Uterus (tissue), 4 donors: ENCODE results near the gene ZNF181. TPM values are rescaled to one million over a fixed set of nuclear protein-coding genes. Genes with fewer than 3 reads are reported as not detected.

Source experiments
- DNase-seq, 2 donors: peaks; one replicate each; pipeline ENCODE4 v3.0.0-alpha.2; 2019 to 2020
- H3K27ac ChIP-seq, 2 donors: fragments of 200-600 bp; sonication (generic); 1 replicate in 1 of 2; 2 replicates in 1 of 2; pipeline ENCODE4 v1.5.1; 2016 to 2018
- H3K27me3 ChIP-seq, 2 donors: fragments of 200-600 bp; sonication (generic); one replicate each; pipeline ENCODE4 v1.5.1; 2018 to 2019; ENCODE audit warnings: control low read depth in 1 of 2
- H3K36me3 ChIP-seq, 2 donors: fragments of 200-600 bp; sonication (generic); one replicate each; pipeline ENCODE4 v1.5.1; 2019; ENCODE audit warnings: control low read depth in 1 of 2
- H3K4me1 ChIP-seq, 2 donors: fragments of 200-600 bp; sonication (generic); one replicate each; pipeline ENCODE4 v1.5.1; 2018 to 2019; ENCODE audit warnings: control low read depth in 1 of 2
- H3K4me3 ChIP-seq, 2 donors: fragments of 200-600 bp; sonication (generic); 1 replicate in 1 of 2; 2 replicates in 1 of 2; pipeline ENCODE4 v1.5.1; 2018 to 2019; ENCODE audit warnings: mild to moderate bottlenecking in 1 of 2
- H3K9me3 ChIP-seq, 2 donors: fragments of 200-600 bp; sonication (generic); one replicate each; pipeline ENCODE4 v1.5.1; 2019; ENCODE audit warnings: control low read depth in 1 of 2
- CTCF ChIP-seq, 4 experiments: fragments of 200-600 bp in 2 of 4; fragments of 450-650 bp in 2 of 4; sonication (generic) in 2 of 4; IDR thresholded peaks; one replicate each; pipeline ENCODE4 v1.5.1; 2016 to 2019; ENCODE audit warnings: antibody characterized with exemption in 4 of 4, mild to moderate bottlenecking in 2 of 4, moderate library complexity in 1 of 4
- POLR2A ChIP-seq, 2 donors: fragments of 450-650 bp; IDR thresholded peaks; one replicate each; pipeline ENCODE4 v1.6.1; 2016; ENCODE audit warnings: antibody characterized with exemption in 2 of 2, mild to moderate bottlenecking in 1 of 2, moderate library complexity in 1 of 2
- intact Hi-C: fragments of 100-400 bp; cut with DNase I; formaldehyde crosslinking; loops from one replicate; pipeline ENCODE4 v1.15.1; 2023; ENCODE audit warnings: low total_unique reads
- total RNA-seq, 4 donors: library from RNA; depleted of rRNA in 3 of 4; stranded (reverse); fragments of >200 nt in 3 of 4; gene quantifications; one replicate each; pipeline versions ENCODE4 v1.1.0 to v1.2.4, GENCODE V29; 2014 to 2023
- donor health status: DM: yes; HTN: yes; CAD: no.

Gene ZNF181
- total RNA-seq, 4 donors from 2014 or later = 16.9 to 209 (median 39.6) TPM

GRCh38 chr19:34713262-34713637 lies 20.8 kb upstream of the ZNF181 start:
- DNase-seq = no peak
- Histone ChIP-seq H3K4me1 (no peaks in the 10 kb centered on the region), H3K36me3 (no peaks in the 10 kb centered on the region), H3K9me3 (no peaks in the 10 kb centered on the region), H3K27ac (no peak overlapping the region), H3K27me3 (no peaks in the 10 kb centered on the region), H3K4me3 (no peak overlapping the region)
- TF ChIP-seq POLR2A (IDR thresholded peaks at IDR 0.05) (no peak), CTCF (IDR thresholded peaks at IDR 0.05) (no peak)
- intact Hi-C loops = loop anchor here (5.0 kb wide), 1 partner anchor 76 kb away; no protein-coding TSS in a partner anchor

GRCh38 chr19:34715357-34715756 lies 18.7 kb upstream of the ZNF181 start:
- DNase-seq = no peak
- no peaks in the 10 kb centered on the region for H3K9me3 ChIP-seq
- no peaks in the 10 kb centered on the region for H3K36me3 ChIP-seq
- H3K4me1 ChIP-seq = no peaks in the 10 kb centered on the region
- intact Hi-C loops = no loop called here
- H3K4me3 ChIP-seq = no peak overlapping the region
- no peak for TF ChIP-seq POLR2A (IDR thresholded peaks at IDR 0.05)
- no peak for TF ChIP-seq CTCF (IDR thresholded peaks at IDR 0.05)
- H3K27me3 ChIP-seq = no peaks in the 10 kb centered on the region
- no peak overlapping the region for H3K27ac ChIP-seq

GRCh38 chr19:34722353-34722752 lies 11.7 kb upstream of the ZNF181 start:
- Histone ChIP-seq H3K4me3 (no peak overlapping the region), H3K27me3 (no peaks in the 10 kb centered on the region), H3K9me3 (no peaks in the 10 kb centered on the region), H3K4me1 (no peaks in the 10 kb centered on the region), H3K36me3 (no peaks in the 10 kb centered on the region), H3K27ac (no peak overlapping the region)
- TF ChIP-seq POLR2A (IDR thresholded peaks at IDR 0.05) = no peak
- no peak for TF ChIP-seq CTCF (IDR thresholded peaks at IDR 0.05)
- intact Hi-C loops = no loop called here
- no peak for DNase-seq

GRCh38 chr19:34725400-34725799 lies 8.6 kb upstream of the ZNF181 start:
- intact Hi-C loops = no loop called here
- Histone ChIP-seq H3K9me3 (no peaks in the 10 kb centered on the region), H3K27me3 (no peaks in the 10 kb centered on the region)

More at GRCh38 chr19:34725400-34725799, 8.6 kb upstream of the ZNF181 start:
- no peak overlapping the region for H3K4me3 ChIP-seq
- DNase-seq = no peak
- no peaks in the 10 kb centered on the region for H3K36me3 ChIP-seq
- no peaks in the 10 kb centered on the region for H3K4me1 ChIP-seq
- no peak for TF ChIP-seq CTCF (IDR thresholded peaks at IDR 0.05)
- no peak for TF ChIP-seq POLR2A (IDR thresholded peaks at IDR 0.05)
- no peak overlapping the region for H3K27ac ChIP-seq
